Testis (tissue), 3 donors: ENCODE data around the gene SCARF1. TPM values are rescaled to one million over a fixed set of nuclear protein-coding genes. Genes with fewer than 3 reads are reported as not detected.

Experiments
- DNase-seq: peaks from one replicate; pipeline ENCODE4 v3.0.0-alpha.2; 2019
- H3K27ac ChIP-seq, 2 donors: fragments of 200-600 bp; sonication (generic); one replicate each; pipeline ENCODE4 v1.5.1; 2019
- H3K27me3 ChIP-seq: fragments of 200-600 bp; sonication (generic); one replicate; pipeline ENCODE4 v1.5.1; 2019
- H3K36me3 ChIP-seq: fragments of 200-600 bp; sonication (generic); one replicate; pipeline ENCODE4 v1.5.1; 2017; ENCODE audit warnings: low read depth; ENCODE audit errors: missing control alignments
- H3K4me1 ChIP-seq: fragments of 200-600 bp; sonication (generic); one replicate; pipeline ENCODE4 v1.5.1; 2019
- H3K4me3 ChIP-seq, 2 donors: fragments of 200-600 bp; sonication (generic); one replicate each; pipeline ENCODE4 v1.5.1; 2017 to 2019
- H3K9me3 ChIP-seq: fragments of 200-600 bp; sonication (generic); one replicate; pipeline ENCODE4 v1.5.1; 2017
- POLR2A ChIP-seq: fragments of 450-650 bp; IDR thresholded peaks from one replicate; pipeline ENCODE4 v1.6.1; 2017; ENCODE audit warnings: antibody characterized with exemption, mild to moderate bottlenecking, moderate library complexity
- WGBS, 2 donors: methylation state at CpG; one replicate each; pipeline ENCODE4 v1.1.5; 2018; 5-methylcytosine and 5-hydroxymethylcytosine counted together
- intact Hi-C: fragments of 100-400 bp; cut with DNase I; formaldehyde crosslinking; loops from one replicate; pipeline ENCODE4 v1.15.1; 2023; ENCODE audit warnings: low total_unique reads
- polyA plus RNA-seq: library from polyadenylated mRNA; stranded (reverse); fragments of 350-450 nt; fragmentation: Illumina TruSeq; extraction: RNeasy Lipid Tissue Mini Kit (QIAGEN cat#74804); gene quantifications from one replicate; pipeline ENCODE4 v1.2.3, GENCODE V29; 2014; ENCODE audit warnings: low read depth, low replicate concordance; ENCODE audit not compliant: insufficient read depth
- total RNA-seq, 2 donors: library from RNA; depleted of rRNA; stranded (reverse); fragments of >200 nt; gene quantifications; one replicate each; pipeline ENCODE4 v1.2.3, GENCODE V29; 2016
- TF ChIP-seq, protein P1 (sequence below), 3 experiments: fragments of 450-650 bp in 2 of 3; fragments of 200-600 bp in 1 of 3; sonication (generic) in 1 of 3; IDR thresholded peaks; one replicate each; pipeline ENCODE4 v1.5.1; 2016 to 2019; ENCODE audit warnings: antibody characterized with exemption in 3 of 3, mild to moderate bottlenecking in 2 of 3, moderate library complexity in 1 of 3

The SCARF1 gene
- total and polyA plus RNA-seq, 3 donors from 2014 or later, result 4.7 to 11.6 (median 9.3) TPM

DNA sequence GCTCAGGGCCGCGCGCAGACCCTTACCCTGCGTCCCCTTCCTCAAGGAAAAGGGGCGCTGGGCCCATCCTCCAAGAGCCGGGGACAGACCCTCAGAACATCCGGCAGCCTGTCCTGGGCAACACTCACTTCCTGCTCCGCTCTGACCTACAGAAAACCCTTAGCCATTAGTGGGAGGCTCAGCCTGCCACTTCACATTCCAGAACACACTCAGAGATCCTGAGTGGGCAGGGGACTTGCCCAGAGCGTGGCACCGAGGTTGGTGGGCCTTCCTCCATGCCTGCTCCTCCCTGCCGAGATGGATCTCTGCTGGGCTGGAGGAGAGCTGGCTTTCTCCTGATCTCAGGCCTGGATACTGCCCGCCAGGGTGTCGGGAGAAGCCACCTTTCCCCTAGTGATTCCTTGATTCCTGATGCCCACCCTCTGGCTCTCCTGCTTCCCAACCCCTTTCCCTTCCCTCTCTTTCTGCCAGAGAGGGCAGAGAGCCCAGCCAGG, 1.5 kb downstream of the SCARF1 start:
- no peaks in the 10 kb centered on the region for H3K9me3 ChIP-seq
- H3K36me3 ChIP-seq, result no peaks in the 10 kb centered on the region
- no peak for TF ChIP-seq POLR2A
- TF ChIP-seq, protein P1, sequence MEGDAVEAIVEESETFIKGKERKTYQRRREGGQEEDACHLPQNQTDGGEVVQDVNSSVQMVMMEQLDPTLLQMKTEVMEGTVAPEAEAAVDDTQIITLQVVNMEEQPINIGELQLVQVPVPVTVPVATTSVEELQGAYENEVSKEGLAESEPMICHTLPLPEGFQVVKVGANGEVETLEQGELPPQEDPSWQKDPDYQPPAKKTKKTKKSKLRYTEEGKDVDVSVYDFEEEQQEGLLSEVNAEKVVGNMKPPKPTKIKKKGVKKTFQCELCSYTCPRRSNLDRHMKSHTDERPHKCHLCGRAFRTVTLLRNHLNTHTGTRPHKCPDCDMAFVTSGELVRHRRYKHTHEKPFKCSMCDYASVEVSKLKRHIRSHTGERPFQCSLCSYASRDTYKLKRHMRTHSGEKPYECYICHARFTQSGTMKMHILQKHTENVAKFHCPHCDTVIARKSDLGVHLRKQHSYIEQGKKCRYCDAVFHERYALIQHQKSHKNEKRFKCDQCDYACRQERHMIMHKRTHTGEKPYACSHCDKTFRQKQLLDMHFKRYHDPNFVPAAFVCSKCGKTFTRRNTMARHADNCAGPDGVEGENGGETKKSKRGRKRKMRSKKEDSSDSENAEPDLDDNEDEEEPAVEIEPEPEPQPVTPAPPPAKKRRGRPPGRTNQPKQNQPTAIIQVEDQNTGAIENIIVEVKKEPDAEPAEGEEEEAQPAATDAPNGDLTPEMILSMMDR (IDR thresholded peaks at IDR 0.05), result no peak
- 36 to 56% methylated on average over 5 to 9 of the region's 13 CpGs for WGBS, 2 donors
- H3K4me3 ChIP-seq, result peak overlapping the region; percentile 20 to 43
- no peaks in the 10 kb centered on the region for H3K27me3 ChIP-seq
- H3K4me1 ChIP-seq, result peaks cover 15% of the 10 kb centered on the region
- H3K27ac ChIP-seq, result no peak overlapping the region
- DNase-seq, result no peak
- intact Hi-C loops, result no loop called here

DNA sequence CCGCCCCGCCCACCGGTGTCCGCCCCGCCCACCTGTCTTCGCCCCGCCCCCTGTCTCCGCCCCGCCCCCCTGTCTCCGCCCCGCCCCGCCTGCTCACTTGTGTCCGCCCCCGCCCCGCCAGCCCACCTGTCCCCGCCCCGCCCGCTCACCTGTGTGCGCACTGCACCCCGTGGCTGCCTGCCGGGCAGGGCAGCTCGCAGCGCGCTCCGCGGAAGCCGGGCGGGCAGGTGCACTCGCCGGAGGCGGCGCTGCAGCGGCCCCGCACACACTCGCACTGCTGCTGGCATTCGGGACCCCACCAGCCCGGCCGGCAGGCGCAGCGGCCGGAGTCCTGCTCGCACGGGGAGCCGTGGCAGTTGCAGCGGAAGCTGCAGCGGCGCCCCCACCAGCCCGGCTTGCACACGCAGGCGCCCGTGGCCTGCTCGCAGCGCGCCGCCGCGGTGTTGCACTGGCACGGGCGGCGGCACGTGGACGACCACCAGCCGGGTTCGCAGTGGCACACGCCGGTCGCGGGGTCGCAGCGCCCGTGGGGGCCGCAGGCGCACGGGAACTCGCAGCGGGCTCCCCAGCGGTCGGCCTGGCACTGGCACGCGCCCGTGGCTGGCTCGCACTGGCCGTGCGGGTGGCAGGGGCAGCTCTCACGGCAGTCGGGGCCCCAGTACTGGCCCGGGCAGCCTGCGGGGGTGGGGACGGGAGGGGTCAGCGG, 2.1 kb downstream of the SCARF1 start:
- TF ChIP-seq, protein P1 (IDR thresholded peaks at IDR 0.05), result peak in 1 of 3 experiments; percentile 12
- TF ChIP-seq POLR2A, result no peak
- Histone ChIP-seq H3K4me3 (peak overlapping the region; percentile 20 to 43), H3K27ac (no peak overlapping the region), H3K9me3 (no peaks in the 10 kb centered on the region), H3K4me1 (peaks cover 14% of the 10 kb centered on the region), H3K36me3 (no peaks in the 10 kb centered on the region), H3K27me3 (no peaks in the 10 kb centered on the region)
- intact Hi-C loops, result no loop called here
- DNase-seq, result peak; percentile 64
- WGBS, 2 donors, result 1% methylated on average over 36 of the region's 90 CpGs; no CpG with 5 or more reads in 1 of the 2 donors

DNA sequence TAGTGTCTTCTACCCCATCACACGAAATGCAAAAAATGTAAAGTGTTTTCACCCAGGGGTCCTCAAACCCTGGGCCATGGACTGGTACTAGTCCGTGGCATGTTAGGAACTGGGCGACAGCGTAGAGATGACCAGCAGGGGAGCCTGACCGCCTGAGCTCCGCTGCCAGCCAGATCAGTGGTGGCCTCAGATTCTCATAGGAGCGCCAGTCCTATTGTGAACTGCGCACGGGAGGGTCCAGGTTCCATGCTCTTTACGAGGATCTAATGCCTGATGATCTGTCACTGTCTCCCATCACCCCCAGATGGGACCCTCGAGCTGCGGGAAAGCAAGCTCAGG, 4.5 kb downstream of the SCARF1 start:
- H3K9me3 ChIP-seq, result no peaks in the 10 kb centered on the region
- H3K4me3 ChIP-seq, result no peak overlapping the region
- intact Hi-C loops, result no loop called here
- DNase-seq, result no peak
- H3K4me1 ChIP-seq, result peaks cover 6% of the 10 kb centered on the region
- no peaks in the 10 kb centered on the region for H3K27me3 ChIP-seq
- H3K27ac ChIP-seq, result no peak overlapping the region
- TF ChIP-seq, protein P1 (IDR thresholded peaks at IDR 0.05), result no peak
- no peak for TF ChIP-seq POLR2A
- H3K36me3 ChIP-seq, result no peaks in the 10 kb centered on the region
- 88% methylated on average over 12 of the region's 12 CpGs for WGBS, 2 donors

DNA sequence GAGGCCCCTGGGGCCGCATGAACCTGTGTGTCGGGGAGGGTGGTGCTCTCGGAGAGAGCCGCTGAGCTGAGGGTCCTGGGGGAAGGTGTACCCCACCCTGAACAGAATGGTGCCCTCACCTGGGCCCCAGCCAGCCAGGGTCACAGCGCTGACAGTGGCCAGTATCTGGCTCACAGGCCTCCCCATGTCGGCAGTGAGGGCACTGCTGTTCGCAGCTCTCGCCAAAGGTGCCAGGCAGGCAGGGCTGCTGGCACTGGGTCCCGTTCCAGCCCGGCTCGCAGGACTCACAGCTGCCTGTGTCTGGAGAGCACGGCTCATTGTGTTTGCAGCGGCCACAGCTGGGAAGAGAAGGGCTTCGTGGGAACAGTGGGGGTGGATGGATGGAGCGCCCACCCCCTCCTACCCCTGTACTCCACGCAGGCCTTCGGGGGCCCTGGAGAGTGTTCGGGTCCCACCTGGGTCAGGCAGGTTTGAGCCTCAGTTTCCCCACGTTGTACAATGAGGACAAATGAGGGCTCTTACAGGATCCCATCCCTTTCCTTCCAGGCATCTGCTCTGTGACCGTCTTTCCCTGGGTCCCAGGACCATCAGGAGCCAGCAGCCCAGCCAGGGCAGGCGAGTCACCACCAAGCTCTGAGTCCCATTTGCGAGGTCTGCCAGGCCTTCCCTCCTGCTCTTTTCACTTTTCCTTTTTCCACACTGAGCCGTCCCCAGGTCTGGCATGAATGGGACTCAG, 5.0 kb downstream of the SCARF1 start:
- no peak for TF ChIP-seq POLR2A
- TF ChIP-seq, protein P1 (IDR thresholded peaks at IDR 0.05), result no peak
- DNase-seq, result no peak
- Histone ChIP-seq H3K36me3 (no peaks in the 10 kb centered on the region), H3K4me3 (no peak overlapping the region), H3K4me1 (peaks cover 6% of the 10 kb centered on the region), H3K9me3 (no peaks in the 10 kb centered on the region), H3K27me3 (no peaks in the 10 kb centered on the region), H3K27ac (no peak overlapping the region)
- WGBS, 2 donors, result 84 to 87% methylated on average over 11 to 23 of the region's 23 CpGs
- intact Hi-C loops, result no loop called here
